Raji (cell line): ENCODE measurements around the gene DAPK2.
A peak's percentile ranks its signal among the peaks of the same experiment; 100 is the strongest.

Experiments used
- POLR2A ChIP-seq: IDR thresholded peaks from 2 replicates; pipeline ENCODE4 v1.6.1; 2011; ENCODE audit warnings: low read depth, low read length, control low read depth; ENCODE audit not compliant: insufficient read depth

Gene DAPK2

DNA sequence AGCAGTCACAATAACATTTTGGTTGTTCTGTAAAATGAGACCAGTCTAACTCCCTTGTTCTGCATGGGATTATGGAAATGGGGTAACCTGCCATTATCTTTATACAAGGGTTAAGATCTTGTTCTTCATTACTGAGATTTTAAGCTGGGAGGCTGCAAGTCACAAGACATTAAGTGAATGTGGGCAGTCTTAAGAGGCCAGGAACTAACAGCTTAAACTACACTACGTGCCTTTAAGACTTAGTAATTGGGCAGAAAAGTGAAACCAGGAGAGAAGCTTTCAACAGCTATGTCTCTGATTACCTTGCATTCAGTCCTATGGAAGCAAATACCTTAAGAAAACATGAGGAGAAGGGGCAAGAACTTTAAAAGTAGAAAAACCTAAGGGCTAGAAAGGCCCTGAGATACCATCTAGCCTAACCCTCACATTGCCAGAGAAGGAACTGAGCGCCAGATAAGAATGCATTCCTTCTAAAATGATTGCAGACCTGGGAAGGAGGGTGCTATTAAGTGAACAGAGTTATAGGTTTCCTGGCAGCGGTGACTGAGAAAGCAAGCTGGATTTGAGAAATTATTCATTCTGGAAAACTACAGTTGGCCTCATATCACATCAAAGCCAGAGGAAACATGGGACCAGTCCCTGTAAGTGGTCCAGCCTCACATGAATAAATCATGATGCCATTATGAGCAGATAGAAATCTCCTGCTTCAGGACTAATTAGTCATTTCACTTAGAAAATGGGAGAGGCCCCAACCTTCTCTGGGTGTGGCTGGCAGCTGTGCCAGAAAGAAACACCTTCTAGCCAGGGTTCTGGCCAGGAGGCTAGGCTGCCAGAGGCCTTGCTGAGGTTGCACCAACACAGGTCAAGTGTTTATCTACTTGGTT, 32.9 kb downstream of the DAPK2 start:
- no peak for TF ChIP-seq POLR2A

DNA sequence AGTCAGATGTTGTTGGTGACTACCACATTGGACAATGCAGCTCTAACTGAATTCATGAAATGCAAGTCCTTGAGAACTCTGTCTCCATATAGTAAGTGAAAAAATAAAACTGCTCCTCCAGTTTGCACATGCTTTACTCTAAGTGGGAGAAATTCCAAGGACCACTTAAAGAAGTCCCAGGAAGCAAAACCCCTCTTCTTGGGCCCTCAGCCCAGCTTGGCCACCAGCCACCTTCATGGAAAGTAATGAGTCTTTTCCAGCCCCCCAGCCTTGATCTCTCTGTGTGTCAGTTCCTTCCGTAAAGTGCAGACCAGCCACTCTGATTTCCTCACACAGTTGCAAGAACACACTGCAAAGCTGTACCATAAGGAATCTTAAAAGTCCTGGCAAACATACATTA, 34.5 kb downstream of the DAPK2 start:
- no peak for TF ChIP-seq POLR2A

DNA sequence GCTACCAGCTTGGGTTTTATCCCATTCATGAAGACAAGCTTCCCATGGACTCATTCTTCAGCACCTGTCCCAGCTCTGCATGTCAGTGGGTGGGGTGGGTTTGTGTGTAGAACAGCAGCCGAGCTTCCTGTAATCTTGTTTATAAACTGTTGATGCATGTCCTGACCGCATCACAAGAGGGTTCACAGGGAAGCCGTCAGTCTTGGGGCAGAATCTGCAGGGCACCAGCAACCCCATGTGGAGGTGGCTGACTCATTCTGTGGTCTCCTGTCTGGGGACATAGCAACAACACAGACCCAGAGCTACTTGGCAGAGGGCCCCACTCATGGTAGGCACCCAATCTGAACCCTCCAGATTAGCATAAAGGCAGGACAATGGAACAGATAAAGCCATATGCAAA, 35.6 kb downstream of the DAPK2 start:
- TF ChIP-seq POLR2A = peak; percentile 36; the same call in 1 of the 2 replicates

DNA sequence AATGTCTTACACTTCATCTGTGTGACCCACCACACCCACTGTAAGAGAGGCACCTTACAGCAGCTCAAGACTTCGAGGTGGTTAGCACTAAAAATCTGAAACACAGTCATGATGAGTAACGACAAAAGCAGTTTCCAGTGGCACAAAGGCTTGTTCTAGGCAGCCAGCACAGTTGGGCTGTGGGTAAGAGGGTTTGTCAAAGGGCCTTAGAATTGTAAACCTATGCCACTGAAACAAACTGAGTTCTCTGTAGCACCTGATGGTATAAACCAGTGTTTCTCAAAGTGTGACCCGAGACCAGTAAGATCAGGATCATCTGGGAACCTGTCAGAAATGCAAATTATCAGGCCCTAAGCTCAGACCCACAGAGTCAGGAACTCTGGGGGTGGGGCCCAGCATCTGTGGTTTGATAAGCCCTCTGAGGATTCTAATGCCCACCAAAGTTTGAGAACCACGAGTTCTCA, 36.5 kb downstream of the DAPK2 start:
- no peak for TF ChIP-seq POLR2A

DNA sequence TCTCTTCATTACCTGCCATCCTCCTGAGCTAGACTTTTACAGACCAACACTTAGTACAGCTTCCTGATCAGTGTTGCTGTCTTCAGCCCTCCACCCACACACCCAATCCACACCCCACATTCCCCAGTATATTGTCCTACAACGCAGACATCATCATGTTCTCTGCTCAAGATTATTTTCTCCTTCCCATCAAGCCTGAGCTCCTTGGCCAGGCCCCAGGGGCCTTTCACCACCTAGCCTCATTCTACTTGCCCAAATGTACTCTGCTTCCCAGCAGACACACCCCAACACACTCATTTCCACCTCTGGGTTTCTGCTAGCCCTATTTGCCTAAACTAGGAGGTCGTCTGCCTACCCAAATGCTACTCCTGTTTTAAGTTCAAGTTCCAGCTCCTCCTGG, 37.0 kb downstream of the DAPK2 start:
- TF ChIP-seq POLR2A = no peak

DNA sequence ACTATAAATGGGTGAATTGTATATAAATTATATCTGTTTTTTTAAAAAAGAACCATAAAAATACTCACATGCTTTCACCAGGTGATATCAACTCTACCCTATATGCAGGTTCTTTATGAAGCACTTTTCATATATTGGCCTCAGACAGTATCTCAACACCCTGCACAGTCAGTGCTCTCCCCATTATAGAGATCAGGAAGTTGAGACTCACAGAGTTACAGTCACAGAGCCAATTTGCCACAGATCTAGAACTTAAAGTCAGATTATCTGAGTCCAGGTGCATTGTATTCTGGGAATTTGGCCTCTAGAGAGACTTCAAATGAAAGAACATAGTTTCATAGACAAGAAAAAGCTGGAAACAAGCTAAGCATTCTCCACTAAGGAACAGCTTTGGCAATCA, 38.1 kb downstream of the DAPK2 start:
- TF ChIP-seq POLR2A = no peak

DNA sequence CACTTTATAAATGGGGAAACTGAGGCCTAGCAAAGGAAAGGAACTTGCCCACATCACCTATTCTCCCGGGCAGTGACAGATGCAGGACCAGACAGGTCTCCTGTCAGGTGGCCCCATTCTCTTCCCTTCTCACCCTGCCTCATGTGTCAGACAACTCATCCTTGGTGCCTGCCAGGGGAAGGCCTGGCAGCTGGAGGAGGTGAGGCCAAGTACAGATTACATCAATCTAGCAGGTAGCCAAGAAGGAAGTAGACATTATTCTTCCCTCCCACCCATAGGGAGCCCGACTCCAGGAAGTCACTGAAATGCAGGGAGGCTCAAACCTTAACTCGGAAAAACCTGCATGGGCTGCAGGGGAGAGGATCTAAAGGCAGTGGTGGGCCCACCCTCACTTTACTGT, 39.6 kb downstream of the DAPK2 start:
- TF ChIP-seq POLR2A = no peak

DNA sequence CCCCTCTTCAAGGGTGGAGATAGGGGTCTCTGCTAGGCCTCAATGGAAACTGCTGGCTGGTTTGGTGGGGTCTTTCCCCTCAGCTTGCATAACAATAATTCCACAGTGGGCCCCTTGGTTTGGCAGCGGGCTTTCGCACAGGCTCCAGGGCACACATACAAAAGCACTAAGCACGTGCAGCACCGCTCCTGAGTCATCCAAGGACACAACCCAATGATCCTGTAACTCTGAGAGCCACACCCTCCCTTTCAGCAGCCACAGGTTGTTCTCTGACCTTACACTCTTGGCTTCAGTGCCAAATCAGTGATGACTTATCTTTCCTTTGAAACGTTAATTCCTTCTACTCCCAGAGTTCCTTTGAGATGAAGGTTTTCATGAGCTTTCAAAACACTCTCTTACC, 41.7 kb downstream of the DAPK2 start:
- TF ChIP-seq POLR2A = no peak

DNA sequence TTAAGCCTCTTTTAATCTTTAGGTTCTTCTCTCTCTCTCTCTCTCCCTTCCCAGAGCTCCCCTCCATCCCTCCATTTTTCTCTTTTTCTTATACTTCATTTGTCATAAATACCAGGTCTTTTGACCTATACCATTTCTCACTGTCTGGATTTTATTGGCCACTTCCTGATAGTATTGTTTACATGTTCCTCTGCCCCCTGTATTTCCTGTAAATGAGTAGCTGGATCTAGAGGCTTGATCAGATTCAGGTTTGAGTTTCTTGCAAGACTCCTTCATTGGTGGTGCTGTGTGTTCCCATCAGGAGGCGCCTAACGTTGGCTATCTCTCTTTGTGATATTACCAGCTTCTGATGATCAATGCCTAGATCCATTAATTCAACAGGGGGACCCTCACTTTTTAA, 42.2 kb downstream of the DAPK2 start:
- no peak for TF ChIP-seq POLR2A

DNA sequence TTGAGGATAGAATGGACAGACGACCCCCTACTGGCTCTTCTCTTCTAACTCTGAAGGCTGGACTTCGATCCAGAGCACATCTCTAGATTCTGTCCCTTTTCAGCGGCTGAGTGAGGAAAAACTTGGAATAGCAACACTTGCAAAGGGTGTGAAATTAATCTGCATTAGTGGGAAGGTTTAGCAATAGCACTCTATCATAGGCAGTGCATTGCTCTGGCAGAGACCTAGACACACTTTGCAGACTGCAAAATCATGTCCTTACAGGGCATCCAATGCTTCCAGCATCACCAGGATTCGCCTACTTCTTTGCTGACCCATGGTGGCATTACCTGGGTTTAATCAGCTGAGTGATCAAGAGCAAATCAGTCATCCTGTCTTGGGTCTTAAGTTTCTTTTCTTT, 43.1 kb downstream of the DAPK2 start:
- TF ChIP-seq POLR2A = no peak

DNA sequence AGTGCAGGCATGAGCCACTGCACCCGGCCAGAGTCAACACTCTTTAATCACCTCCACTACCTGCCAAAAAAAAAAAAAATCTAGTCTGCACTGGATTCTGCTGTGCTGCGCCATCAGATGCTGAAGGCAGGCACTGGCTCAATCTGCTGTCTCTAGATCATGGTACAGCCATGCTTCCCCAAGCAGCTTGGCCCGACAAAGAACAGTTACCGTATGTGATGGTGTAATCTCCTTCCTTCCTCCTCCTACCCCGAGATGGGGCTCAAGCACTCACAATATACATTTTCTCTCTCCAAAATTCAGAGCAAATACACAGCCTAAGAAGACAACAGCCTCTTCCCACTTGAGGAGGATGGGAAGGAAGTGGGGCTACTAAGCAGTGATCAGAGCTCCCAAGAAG, 45.1 kb downstream of the DAPK2 start:
- TF ChIP-seq POLR2A = no peak

DNA sequence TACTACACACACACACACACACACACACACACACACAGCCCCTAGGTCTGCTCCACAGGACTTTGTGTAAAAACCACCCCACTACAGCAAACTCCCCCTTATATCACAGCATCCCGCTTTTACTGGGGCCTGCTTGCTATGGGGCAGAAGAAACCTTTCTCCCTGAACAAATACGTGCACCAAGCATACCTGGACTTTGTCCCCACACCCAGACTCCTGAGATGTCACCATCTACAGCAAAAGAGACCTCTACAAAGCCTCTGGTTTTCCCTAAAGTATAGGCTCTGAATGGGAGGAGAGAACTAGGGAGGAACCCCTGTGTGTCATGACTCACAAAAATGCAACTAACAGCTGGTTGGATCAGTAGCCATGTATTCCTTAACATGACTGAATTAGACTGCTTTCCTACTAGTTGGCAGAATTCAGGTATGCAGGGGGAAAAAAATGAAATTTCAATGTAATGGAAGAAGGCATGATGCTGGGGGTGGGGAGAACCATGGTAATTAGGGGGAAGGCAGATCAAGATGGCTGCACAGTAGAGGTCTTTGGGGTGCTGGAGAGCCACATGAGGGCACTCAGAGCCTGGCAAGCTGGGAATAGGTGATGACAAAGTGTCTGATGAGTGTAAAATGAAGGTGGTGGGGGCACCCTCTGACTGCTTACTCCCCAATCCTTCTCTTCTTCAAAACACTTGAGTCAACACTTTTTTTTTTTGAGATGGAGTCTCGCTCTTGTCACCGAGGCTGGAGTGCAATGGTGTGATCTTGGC, 45.9 kb downstream of the DAPK2 start:
- no peak for TF ChIP-seq POLR2A

DNA sequence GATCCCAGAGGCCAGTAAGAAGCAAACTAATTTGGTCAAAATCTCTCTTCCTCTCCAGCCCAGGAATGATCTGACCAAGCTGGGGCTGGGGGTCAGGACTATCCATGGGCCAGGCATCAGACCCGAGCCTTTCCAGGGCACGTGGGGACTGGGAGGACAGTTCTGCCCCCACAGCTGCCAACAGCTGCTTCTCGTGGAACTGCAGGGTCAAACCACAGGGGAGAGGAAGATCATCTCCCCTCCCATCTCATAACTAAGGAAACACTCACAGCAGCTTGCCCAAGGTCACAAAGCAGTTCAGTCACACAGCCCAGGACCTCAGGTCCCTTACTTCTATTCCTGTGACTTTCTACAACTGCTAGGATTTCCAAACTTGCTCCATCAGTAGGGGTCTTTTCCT, 47.1 kb downstream of the DAPK2 start:
- no peak for TF ChIP-seq POLR2A

DNA sequence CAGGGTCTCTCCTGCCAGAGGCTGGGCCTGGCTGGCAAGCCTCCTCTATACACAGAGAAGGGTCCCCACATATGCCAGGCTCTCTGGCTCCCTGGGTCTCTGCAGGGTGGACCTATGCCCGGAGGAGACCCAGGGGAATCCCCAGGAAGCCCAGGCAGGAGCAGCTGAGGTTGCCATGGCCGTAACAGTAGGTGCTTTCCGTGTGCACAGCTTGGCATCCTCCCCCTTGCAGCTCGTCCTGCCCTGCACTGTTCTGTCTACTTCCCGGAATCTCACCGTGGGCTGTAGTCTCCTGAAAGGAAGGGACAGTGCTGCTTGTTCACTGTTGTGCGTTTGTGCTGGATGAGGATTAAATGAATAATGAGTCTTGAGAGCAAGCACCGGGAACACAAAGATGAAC, 47.8 kb downstream of the DAPK2 start:
- TF ChIP-seq POLR2A = no peak

DNA sequence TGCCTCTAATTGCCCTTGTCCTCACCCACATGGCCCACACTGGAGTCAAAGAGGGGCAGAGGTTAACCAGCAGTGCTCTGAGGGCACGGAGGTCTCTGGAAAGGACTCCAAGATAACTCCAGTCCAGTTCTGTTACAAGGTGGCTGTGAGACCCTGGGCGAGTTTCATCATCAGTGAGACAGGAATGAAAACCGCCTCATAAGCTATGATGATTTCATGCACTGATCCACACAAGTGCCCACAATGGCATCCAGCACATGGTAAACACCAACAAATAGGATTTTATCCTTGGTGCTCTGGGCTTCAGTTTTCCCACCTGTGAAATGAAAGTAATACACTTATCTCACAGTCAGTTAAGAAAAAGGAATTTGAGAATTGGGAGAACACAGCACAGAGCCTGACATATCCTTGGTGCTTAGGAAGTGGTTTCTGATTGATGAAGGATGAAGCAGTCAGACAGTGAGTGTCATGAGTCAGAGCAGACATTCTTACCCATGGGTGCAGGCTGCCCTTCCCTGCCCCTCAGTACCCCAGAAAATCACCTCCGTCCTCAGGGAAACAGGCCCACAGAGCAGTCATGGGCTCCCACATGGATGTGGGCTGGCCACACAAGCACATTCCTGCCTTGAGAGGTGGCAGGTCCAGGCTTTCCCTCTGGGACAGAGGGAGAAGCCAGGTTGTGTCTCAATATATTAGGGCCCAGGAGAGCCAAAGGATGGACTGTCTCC, 48.4 kb downstream of the DAPK2 start:
- no peak for TF ChIP-seq POLR2A

DNA sequence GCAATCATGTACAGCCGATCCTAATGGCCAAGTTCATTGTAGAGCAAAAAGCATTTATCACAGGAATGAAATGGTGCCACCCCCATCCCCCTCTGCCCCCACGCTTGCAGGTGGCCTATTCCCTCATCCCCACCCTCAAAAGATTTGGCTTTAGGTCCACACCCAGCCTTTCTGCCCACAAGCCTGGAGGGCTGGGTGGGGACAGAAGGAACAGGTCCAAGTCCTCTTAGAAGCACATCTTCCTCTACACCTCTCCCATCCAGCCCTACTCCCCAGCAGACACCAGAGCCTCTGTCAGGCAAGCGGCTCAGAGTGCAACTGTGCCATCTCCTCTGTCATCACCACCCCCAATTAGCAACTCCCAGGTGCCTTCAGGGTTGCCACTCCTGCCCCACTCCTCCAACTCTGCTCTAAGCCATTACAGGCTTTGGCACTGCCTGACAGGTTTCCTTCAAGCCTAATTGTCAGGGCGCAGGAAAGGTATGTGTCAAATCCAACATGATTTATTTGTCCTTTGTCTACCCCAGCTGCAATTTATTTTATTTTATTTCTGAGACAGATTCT, 49.4 kb downstream of the DAPK2 start:
- TF ChIP-seq POLR2A = no peak

DNA sequence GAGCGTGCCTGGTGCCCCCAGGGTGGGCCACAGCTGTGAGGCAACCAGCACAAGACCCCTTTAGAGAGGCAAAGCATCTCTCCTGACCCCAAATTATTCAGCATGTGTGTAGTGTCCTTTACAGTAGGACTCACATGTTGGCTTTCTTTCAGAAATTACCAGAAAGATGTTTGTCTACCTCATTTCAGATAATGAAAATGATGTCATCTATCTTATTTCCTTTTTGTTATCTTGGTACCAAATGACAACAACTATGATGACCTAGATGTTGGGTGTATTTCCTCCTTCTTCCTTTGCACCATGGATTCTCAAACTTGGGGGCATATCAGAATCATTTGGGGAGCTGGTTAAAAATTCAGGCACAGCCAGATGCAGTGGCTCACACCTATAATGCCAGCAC, 50.5 kb downstream of the DAPK2 start:
- TF ChIP-seq POLR2A = no peak
